ENCODE measurements around the gene ZFPL1. TPM values are rescaled to one million over a fixed set of nuclear protein-coding genes. Genes with fewer than 3 reads are reported as not detected.

The ZFPL1 gene
- total and polyA plus RNA-seq, 4 donors = 34.5 to 45.8 (median 35.2) TPM

DNA sequence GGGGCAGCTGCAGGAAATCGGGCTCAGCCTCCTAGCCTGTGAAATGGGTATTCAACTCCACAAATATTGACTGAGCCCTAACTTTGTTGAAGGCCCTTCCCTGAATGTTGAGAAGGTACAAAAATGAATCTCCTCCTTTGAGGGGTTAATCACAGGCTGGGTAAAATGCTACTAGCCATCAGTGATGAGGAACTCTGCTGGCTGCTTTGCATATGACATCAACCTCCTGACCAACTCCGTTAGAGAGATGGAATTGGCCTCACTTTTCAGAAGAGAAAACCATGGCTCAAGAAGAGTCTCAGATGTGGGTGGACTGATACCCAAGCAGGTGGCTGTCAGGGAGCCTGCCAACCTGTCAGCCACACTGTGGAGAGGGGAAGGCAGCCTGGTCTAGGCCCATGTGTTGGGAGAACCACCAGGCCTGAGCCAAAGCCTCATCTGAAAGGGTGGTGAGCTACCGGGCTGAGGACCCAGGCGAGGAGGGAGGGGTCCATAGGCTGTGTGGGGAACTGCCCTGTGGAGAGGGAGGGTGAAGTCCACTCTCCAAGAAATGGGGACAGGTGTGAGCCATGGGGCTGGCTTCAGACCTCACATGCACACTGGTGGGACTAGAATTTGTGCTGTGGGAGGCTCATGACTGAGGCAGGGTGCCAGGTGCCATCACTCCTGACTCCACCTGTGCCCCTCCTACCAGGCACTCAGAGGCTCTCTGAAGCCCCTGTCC lies 12.0 kb upstream of the ZFPL1 start:
- Histone ChIP-seq H3K9ac (ENCODE audit: insufficient read depth in 1 of 2, low read length in 2 of 2) (no peak overlapping the region), H3K4me1 (ENCODE audit: control insufficient read depth in 5 of 5, insufficient read depth in 5 of 5, low read length in 5 of 5) (no peaks in the 10 kb centered on the region), H3K27me3 (ENCODE audit: control insufficient read depth in 3 of 3, insufficient read depth in 3 of 3, low read length in 2 of 3) (no peaks in the 10 kb centered on the region), H3K4me3 (no peak overlapping the region), H3K27ac (ENCODE audit: low read depth in 1 of 2, low read length in 1 of 2) (no peak overlapping the region), H3K36me3 (ENCODE audit: control insufficient read depth in 4 of 4, insufficient read depth in 4 of 4, low read length in 4 of 4) (no peaks in the 10 kb centered on the region), H3K9me3 (ENCODE audit: control insufficient read depth in 4 of 4, insufficient read depth in 3 of 4, low read length in 3 of 4) (no peaks in the 10 kb centered on the region)
- ATAC-seq (ENCODE audit: insufficient read depth, low FRiP score) (no peak), DNase-seq (no peak)
- no peak for TF ChIP-seq CTCF (IDR thresholded peaks at IDR 0.05; ENCODE audit: control extremely low read depth, extremely low read depth)
- 69 to 70% methylated on average over 4 of the region's 4 CpGs for WGBS, 2 donors

- 61 to 92% methylated on average over 1 of the region's 1 CpG for WGBS, 2 donors
- H3K4me1 ChIP-seq (ENCODE audit: control insufficient read depth in 5 of 5, insufficient read depth in 5 of 5, low read length in 5 of 5) = no peaks in the 10 kb centered on the region
- DNase-seq (no peak), ATAC-seq (ENCODE audit: insufficient read depth, low FRiP score) (no peak)
- H3K4me3 ChIP-seq = no peak overlapping the region
- no peaks in the 10 kb centered on the region for H3K9me3 ChIP-seq (ENCODE audit: control insufficient read depth in 4 of 4, insufficient read depth in 3 of 4, low read length in 3 of 4)
- no peak overlapping the region for H3K9ac ChIP-seq (ENCODE audit: insufficient read depth in 1 of 2, low read length in 2 of 2)
- TF ChIP-seq CTCF (IDR thresholded peaks at IDR 0.05; ENCODE audit: control extremely low read depth, extremely low read depth) = no peak
- peaks cover 0 to 2% (median 0%) of the 10 kb centered on the region in 4 donors for H3K36me3 ChIP-seq (ENCODE audit: control insufficient read depth in 4 of 4, insufficient read depth in 4 of 4, low read length in 4 of 4)
- no peaks in the 10 kb centered on the region for H3K27me3 ChIP-seq (ENCODE audit: control insufficient read depth in 3 of 3, insufficient read depth in 3 of 3, low read length in 2 of 3)
- no peak overlapping the region for H3K27ac ChIP-seq (ENCODE audit: low read depth in 1 of 2, low read length in 1 of 2)
These were observed 11.4 kb upstream of the ZFPL1 start for GRCh38 chr11:65072631-65072966.

- Histone ChIP-seq H3K9me3 (ENCODE audit: control insufficient read depth in 4 of 4, insufficient read depth in 3 of 4, low read length in 3 of 4) (no peaks in the 10 kb centered on the region), H3K27ac (ENCODE audit: low read depth in 1 of 2, low read length in 1 of 2) (no peak overlapping the region), H3K36me3 (ENCODE audit: control insufficient read depth in 4 of 4, insufficient read depth in 4 of 4, low read length in 4 of 4) (peaks cover 0 to 13% (median 1%) of the 10 kb centered on the region in 4 donors), H3K4me3 (no peak overlapping the region), H3K9ac (ENCODE audit: insufficient read depth in 1 of 2, low read length in 2 of 2) (no peak overlapping the region), H3K27me3 (ENCODE audit: control insufficient read depth in 3 of 3, insufficient read depth in 3 of 3, low read length in 2 of 3) (no peaks in the 10 kb centered on the region), H3K4me1 (ENCODE audit: control insufficient read depth in 5 of 5, insufficient read depth in 5 of 5, low read length in 5 of 5) (no peaks in the 10 kb centered on the region)
- WGBS, 2 donors = 84 to 87% methylated on average over 4 of the region's 4 CpGs
- TF ChIP-seq CTCF (IDR thresholded peaks at IDR 0.05; ENCODE audit: control extremely low read depth, extremely low read depth) = no peak
- DNase-seq (no peak), ATAC-seq (ENCODE audit: insufficient read depth, low FRiP score) (no peak)
These were observed 6.6 kb upstream of the ZFPL1 start for GRCh38 chr11:65077451-65077850.

GRCh38 chr11:65078151-65078550 lies 5.9 kb upstream of the ZFPL1 start:
- peaks cover 0 to 13% (median 1%) of the 10 kb centered on the region in 4 donors for H3K36me3 ChIP-seq (ENCODE audit: control insufficient read depth in 4 of 4, insufficient read depth in 4 of 4, low read length in 4 of 4)
- no peak overlapping the region for H3K27ac ChIP-seq (ENCODE audit: low read depth in 1 of 2, low read length in 1 of 2)
- peak; percentile 42 for TF ChIP-seq CTCF (IDR thresholded peaks at IDR 0.05; ENCODE audit: control extremely low read depth, extremely low read depth)
- H3K27me3 ChIP-seq (ENCODE audit: control insufficient read depth in 3 of 3, insufficient read depth in 3 of 3, low read length in 2 of 3) = no peaks in the 10 kb centered on the region
- ATAC-seq (ENCODE audit: insufficient read depth, low FRiP score) = peak; percentile 47
- DNase-seq = no peak
- H3K9me3 ChIP-seq (ENCODE audit: control insufficient read depth in 4 of 4, insufficient read depth in 3 of 4, low read length in 3 of 4) = no peaks in the 10 kb centered on the region
- no peak overlapping the region for H3K4me3 ChIP-seq
- 57 to 66% methylated on average over 3 of the region's 3 CpGs for WGBS, 2 donors
- no peak overlapping the region for H3K9ac ChIP-seq (ENCODE audit: insufficient read depth in 1 of 2, low read length in 2 of 2)
- H3K4me1 ChIP-seq (ENCODE audit: control insufficient read depth in 5 of 5, insufficient read depth in 5 of 5, low read length in 5 of 5) = peaks cover 0 to 6% (median 3%) of the 10 kb centered on the region in 5 donors

All from lung (tissue), 12 donors.